Tibial nerve (tissue), 4 donors: ENCODE data around the gene PGLYRP4.

Experiments
- CTCF ChIP-seq, 5 experiments: fragments of 200-600 bp in 3 of 5; fragments of 450-650 bp in 2 of 5; sonication (generic) in 3 of 5; IDR thresholded peaks; one replicate each; pipeline ENCODE4 v1.5.1; 2016 to 2019; ENCODE audit warnings: antibody characterized with exemption in 5 of 5, mild to moderate bottlenecking in 3 of 5, moderate library complexity in 2 of 5
- EP300 ChIP-seq, 2 donors: sonication (generic); formaldehyde crosslinking; IDR thresholded peaks; one replicate each; pipeline ENCODE4 v1.6.1; 2017; ENCODE audit warnings: antibody characterized with exemption in 2 of 2, mild to moderate bottlenecking in 1 of 2
- POLR2A ChIP-seq, 2 donors: fragments of 450-650 bp; IDR thresholded peaks; one replicate each; pipeline ENCODE4 v1.6.1; 2017; ENCODE audit warnings: antibody characterized with exemption in 2 of 2, mild to moderate bottlenecking in 2 of 2, moderate library complexity in 2 of 2

- TF ChIP-seq CTCF (IDR thresholded peaks at IDR 0.05), result no peak
- TF ChIP-seq POLR2A (IDR thresholded peaks at IDR 0.05), result no peak
- TF ChIP-seq EP300 (IDR thresholded peaks at IDR 0.05), result no peak
Measured at GRCh38 chr1:153397924-153398651, 49.4 kb upstream of the PGLYRP4 start.
